IPS DF 4.7 (cell line): ENCODE data around the gene SMURF2.
"Not testable (repeated sequence)": the region's sequence is repeated elsewhere in the genome, so short reads cannot be mapped to it uniquely, and the experiment has no call there.

Source experiments
- DNase-seq: peaks from one replicate; pipeline ENCODE4 v3.0.0-alpha.2; 2013; ENCODE audit warnings: low spot score; ENCODE audit errors: extremely low read depth

SMURF2 gene

DNA sequence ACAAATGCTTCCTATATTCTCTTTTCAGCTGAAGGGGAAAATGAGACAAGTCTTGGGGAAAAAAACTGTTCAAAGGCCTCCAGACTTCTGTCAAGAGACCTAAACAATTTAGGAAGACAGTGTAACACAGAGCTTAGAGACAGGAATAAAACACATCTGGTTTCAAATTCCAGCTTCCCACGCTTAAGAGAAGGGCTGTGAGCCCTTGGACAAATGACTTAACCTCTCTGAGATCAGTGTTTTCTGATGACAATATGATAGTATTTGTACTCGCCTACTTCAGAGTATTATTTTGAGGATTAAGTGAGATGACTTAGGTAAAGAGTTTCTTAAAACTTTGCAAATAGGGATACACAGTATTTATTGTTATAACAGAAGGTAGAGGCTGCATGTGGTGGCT is 29.5 kb downstream of the SMURF2 start:
- no peak for DNase-seq

DNA sequence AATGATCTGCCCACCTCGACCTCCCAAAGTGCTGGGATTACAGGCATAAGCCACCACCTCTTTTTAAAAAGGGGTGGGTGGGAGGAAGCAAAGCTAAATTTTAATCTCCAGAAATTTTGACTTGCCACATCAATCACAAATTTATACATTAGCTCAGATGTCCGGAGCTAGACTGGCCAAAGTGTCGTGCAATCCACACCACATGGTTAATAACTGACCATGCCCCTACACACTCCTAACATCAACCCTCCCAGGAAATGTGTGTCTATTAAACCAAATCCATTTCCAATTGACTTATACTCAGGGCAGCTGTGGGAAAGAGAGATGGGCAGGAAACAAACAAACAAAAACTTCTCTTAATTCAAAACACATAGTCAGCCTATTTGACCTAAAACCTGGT is 29.9 kb downstream of the SMURF2 start:
- DNase-seq: no peak

DNA sequence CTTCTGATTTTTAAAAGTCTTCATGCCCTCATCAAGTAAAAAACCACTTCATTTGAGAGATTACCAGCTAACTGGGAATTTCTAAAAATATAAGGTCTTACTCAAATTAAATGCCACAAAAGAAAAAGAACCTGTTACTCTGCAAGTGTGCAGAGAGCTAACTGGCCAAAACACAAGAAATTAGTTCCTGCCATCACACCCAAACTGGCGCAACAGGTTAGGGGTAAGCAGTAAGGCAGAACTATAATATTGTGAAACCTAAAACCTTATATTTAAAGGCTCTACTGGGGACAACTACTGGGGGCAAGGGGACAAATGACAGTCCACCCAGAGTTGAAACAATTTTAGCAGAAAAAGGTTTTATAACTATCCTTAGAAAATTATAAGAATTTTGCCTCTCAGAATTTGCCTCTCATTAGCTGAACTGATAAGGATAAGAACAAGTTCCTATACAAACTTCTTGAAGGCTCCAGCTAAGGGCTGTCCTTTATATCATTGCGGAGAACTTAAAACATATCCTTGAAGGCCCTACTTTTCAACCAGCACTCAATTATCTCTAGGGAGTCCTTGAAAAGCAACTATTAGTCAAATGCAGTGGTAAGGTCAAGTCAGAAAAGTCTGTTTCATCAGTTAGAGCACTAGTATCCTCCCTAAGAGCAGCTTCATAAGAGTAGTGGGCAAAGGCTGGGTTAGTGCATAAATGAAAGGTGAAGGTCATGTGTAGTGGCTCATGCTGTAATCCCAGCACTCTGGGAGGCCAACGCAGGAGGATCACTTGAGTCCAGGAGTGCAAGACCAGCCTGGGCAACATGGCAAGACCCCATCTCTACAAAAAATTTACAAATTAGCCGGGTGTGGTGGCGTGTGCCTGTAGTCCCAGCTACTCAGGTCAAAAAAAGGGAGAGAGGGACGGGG is 31.5 kb downstream of the SMURF2 start:
- no peak for DNase-seq

DNA sequence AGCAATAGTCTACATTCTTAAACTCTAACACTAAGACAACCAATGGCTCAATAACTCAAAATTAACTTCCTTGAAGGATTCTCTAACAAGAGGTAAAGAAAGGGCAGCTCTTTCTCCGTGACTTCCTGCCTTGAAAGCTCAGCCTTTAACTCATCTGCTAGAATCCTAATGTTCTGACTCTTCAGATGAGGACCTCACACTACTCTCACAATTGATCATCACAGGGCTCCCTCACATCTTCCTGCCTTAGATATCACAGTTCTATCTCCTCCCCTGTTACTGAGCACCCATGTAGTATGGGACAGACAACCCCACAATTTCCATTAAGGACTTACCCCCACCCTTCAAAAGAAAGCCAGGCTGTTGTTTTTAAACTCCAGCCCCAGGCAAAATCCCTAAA is 33.5 kb downstream of the SMURF2 start:
- no peak for DNase-seq

DNA sequence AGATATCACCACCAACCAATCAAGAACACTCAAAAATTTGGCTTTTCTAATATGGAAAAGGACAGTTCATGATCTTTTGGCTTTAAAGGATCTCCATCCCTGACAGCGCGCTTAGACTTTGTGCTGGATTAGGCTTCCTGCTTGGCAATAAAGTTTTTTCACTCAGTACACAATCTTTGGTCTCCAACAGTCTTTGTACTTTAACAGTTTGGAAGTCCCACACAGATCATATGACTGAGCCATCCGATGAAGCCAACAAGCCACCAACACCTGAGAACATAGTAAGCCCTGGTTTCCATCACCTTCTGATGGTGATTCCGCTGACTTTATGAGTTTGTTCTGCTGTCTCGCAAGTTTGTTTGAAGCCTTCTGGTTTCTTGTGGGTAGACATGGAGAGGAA is 34.3 kb downstream of the SMURF2 start:
- no peak for DNase-seq

DNA sequence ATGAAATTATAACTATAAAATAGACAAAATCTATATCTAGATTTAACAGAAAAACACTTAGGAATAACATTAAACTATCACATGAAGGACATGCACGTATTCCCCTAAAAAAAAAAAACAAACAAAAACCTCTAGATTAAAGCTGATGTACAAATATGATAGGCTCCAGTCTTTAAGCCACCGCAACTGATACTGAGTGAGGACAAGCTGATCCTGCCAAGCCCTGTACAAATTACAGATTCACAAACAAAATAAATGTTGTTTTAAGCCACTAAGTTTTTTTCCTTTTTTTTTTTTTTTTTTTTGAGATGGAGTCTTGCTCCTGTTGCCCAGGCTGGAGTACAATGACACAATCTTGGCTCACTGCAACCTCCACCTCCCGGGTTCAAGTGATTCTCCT is 35.3 kb downstream of the SMURF2 start:
- no peak for DNase-seq

DNA sequence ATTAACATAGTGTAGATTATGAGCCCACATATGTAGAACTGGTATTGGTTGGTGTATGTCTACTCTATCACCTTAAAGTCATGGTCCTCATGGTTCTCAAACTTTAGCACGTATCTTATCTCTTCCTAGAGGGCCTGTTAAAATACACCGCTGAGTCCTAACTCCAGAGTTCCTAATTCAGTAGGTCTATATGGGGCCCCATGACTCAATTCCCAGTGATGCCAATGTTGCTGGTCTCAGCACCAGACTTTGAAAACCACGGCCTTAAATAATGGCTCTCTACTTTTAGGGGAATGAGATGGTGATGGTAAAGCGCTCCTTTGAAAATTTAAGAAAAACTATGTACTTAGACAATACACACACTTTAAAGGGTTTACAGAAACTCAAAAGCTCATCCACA is 36.6 kb downstream of the SMURF2 start:
- DNase-seq: no peak

DNA sequence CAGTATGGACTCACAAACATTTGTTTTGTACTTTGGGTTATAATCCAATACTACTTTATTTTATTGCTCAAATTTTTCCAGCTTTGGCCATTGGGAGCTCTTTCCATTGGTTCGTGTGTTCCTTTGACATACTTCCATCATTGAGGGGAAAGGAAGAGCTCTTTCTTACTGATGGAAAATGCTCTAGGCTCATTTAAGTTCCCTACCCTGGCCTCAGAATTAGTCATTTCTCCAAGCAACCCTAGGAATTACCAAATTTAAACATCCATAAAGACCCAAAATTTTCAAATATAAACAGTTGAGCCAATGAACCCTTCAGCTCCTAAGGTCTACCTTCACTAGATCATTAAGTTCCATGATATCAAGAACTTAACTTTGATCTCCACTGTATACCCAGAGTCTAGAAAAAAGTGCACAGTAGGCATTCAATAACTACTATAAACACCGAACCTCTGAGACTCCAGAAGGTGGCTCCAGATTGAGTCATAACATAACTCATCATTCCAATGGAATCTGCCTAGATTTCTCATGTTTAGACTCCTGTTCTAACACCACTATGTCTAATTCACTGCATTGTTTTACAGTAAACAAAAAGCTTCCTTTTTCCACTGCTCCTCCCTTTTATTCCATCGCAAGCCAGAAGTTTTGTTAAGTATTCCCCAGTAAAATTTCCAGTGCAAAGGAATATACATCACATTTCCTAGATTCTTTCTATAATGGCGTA is 39.0 kb downstream of the SMURF2 start:
- no peak for DNase-seq

DNA sequence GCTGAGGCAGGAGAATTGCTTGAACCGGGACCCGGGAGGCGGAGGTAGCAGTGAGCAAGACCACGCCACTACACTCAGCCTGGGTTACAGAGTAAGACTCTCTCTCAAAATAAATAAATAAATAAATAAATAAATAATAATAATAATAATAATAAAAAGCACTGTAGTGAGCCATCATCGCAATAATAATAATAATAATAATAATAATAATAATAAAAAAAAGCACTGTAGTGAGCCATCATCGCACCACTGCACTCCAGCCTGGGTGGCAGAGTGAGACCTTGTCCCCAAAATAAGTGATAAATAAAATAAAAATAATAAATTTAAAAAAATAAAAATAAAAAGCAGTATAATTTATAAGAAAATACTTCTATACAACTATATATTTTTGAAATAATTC is 40.3 kb downstream of the SMURF2 start:
- no peak for DNase-seq

DNA sequence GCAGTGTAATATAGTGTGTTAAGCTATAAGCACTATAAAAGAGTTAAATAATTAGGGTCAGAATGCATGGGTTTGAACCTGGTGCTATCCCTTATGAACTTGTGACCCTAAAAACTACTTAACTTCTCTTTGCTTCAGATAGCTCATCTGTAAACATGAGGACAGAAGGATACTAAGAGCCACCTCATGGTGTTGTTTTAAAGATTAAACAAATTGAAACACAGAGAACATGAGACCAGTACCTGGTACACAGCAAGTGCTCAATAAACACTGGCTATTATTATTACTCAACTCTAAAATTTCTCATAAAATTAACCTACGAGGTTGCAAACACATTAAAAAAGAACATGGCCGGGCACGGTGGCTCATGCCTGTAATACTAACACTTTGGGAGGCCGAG is 43.3 kb downstream of the SMURF2 start:
- DNase-seq: no peak

DNA sequence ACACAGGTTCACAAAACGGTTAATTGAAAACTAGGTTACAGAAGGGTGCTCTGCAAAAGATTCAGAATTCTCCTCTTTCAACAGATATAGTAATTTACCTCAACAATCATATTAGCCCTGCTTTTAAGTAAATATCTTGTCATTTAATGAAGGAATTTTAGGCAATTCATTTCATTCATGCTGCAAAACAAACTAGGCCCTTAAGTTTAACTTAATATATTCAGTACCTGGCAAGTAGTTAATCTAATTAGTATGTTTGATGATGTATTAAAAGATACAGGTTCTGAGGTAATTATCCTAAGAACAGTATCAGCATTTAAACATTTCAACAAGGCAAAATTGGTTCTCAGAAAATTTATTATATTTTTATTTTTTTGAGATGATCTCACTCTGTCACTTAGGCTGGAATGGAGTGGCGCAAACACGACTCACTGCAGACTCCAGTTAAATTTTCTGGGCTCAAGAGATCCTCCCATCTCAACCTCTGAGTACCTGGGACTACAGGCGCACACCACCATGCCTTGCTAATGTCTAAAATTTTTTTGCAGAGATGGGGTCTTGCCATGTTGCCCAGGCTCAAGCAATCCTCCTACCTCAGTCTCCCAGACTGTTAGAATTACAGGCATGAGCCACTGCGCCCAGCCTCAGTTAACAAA is 44.9 kb downstream of the SMURF2 start:
- DNase-seq: no peak

DNA sequence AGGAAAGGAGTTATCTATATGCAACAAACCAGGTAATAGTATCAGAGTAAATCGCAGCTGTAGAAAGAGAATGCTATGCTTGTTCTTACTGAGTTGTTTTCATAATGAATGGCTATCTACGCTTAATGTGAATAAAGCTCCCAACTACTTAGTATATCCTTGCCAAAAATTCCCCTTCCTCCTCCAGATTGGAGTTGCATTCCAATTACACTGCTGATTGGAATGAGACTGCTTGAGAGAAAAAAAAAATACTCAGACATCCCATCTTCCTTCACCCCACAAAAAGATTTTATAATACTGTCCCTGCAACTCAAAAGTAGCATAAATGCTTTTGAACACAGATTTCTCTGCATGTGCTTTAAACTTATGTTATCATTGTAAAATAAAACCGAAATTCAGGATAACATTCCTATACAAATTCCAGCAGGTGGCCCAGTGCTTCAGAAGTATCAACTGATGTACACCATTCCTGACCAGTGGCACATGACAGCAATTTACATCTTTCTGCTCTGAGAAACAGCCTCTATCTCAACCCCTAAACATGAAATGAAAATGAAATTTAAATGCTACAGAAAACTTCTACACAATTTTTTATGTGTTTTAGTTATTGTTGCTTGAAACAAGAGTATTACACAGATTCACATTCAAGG is 47.0 kb downstream of the SMURF2 start:
- no peak for DNase-seq

DNA sequence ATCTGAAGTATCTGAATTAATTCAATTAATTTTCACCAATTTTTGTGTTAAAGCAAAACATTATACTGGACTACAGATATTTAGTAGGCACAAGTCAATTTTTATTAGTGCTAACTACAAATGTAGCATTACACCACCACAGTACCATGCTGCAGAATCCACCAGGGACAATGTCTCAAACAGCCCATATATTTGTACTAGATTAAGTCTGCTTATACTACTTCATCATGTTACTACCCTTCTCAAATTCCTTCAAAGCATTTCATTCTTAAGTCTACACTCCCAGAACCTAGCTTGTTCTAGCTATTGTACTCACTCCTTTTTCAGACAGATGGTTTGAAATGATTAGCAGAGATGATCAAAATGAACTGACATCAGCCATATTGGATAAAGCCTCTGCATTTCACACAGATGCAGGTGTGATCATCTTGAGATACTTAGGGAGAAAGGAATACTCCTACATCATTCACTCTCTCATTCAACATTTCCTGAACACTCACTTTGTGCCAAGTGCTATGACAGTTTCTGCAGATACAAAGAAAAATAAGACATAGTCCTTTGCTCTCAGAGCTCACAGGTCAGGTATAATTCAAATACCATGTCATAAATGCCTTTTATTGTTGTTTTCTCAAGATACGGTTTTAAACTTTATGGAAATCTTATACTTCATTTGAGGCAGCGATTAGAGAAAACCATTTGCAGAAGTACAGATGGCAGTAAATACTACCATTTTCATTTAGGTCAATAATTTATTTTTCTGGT is 47.7 kb downstream of the SMURF2 start:
- DNase-seq: no peak

DNA sequence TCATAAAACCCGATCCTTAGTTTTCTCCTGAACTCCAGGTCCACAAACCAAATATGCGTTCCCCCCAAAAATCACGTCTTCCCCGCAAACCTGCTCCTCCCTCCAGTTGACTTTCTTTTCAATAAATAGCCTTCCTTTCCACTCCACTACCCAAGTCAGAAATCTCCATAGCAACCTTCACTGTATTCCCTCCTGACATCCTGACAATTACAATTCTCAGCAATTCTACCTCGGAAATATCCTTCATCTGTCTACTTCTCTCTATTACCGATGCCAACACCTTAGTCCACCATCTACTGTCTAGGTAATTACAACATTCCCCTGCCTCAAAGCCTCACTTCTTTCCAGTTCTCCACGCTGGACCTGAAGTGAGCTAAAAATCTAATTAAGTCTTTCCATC is 50.7 kb downstream of the SMURF2 start:
- no peak for DNase-seq

DNA sequence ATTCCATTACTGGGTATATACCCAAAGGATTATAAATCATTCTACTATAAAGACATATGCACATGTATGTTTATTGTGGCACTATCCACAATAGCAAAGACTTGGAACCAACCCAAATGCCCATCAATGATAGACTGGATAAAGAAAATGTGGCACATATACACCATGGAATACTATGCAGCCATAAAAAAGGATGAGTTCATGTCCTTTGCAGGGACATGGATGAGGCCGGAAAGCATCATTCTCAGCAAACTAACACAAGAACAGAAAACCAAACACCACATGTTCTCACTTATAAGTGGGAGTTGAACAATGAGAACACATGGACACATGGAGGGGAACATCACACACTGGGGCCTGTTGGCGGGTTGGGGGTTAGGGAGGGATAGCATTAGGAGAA is 51.9 kb downstream of the SMURF2 start:
- DNase-seq: not testable (repeated sequence)

DNA sequence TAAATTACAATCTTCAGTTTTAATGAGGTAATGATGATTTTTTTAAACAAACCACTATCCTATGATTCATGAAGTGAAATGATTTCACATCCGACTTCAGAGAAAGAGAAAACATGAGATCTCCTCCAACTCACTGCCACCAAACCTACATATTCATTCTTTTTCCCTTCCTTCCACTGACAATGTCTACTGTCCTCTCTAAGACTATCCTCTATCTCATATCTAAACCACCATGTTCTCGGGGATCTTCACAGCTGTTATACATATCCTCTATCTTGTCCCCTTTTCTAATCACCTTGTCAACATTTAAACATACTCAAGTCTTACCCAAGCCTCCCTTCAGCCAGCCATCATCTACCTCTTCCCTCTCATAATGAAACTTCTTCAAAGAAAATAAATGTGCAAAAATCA is 53.5 kb downstream of the SMURF2 start:
- DNase-seq: no peak

DNA sequence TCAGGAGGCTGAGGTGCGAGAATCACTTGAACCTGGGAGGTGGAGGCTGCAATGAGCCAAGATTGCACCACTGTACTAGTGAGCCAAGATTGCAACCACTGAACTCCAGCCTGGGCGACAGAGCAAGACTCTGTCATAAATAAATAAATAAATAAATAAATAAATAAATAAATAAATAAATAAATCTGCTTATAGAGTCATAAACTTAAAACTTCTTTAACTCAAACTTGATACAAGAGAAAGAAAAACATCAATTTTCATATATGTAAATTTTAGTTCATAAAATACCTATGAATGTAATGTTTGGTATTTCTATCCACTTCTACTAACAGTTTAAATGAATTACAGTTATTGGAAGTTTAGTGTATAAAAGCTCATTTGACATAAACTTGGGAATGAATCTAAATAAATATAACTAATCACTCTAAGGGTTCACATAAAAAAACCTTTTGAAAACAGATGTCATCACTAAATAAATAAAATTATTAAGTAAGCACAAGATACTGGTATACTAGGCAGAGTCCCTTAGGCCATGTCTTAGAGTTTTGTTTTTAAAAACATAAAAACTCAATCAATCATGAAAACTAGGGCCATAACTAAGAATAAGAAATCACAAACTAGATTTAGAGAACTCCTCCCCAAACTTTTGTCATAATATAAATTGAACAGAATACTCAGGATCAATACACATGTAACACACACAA is 54.1 kb downstream of the SMURF2 start:
- DNase-seq: no peak

DNA sequence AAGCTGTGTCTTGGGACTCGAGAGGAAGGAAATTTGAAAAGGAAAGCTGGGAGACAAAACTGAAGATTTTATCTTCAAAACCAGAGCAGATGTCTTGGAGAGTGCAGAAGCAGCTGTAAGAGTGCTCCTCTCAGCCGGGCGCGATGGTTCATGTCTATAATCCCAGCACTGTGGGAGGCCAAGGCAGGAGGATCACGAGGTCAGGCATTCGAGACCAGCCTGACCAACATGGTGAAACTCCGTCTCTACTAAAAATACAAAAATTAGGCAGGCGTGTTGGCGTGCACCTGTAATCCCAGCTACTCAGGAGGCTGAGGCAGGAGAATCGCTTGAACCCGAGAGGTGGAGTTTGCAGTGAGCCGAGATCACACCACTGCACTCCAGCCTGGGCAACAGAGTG is 57.6 kb downstream of the SMURF2 start:
- not testable (repeated sequence) for DNase-seq

DNA sequence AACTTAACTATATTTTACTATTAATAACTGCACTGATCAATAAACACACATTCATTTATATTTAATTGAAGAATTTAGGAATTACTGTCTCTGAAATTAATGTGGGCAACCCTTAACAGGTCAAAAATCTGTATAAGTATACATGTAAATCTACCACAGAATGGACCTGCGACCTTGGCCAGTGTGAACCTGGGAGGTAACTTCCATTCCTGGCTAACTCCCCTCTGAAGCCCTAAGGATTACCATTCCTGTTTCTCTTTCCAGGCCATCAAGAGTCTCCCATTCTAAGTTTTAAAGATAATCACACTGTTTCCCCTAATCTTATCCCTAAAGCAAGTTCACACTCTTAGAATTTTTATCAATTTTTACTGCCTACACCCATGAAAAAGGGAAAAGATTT is 58.1 kb downstream of the SMURF2 start:
- DNase-seq: no peak

DNA sequence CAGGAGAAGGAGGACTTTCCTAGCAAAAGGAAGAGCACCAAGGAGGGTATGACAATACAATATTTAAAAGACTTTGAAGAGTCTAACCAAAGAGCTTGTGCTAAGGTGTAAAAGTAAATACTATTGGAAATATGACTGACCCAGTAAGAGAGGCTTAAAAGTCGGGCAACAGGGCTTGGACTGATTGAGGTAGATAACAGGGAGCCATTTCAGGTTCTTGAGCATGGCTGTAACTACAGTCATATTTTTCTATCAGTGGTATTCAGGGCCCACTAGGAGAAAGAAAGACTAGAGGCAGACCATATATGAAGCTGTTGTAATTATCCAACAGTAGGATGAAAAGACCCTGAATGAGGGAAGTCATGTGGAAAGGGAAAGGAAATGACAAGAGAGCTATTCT is 62.3 kb downstream of the SMURF2 start:
- no peak for DNase-seq
